ENCODE results near the gene CRYBG3.

CRYBG3 gene

DNA sequence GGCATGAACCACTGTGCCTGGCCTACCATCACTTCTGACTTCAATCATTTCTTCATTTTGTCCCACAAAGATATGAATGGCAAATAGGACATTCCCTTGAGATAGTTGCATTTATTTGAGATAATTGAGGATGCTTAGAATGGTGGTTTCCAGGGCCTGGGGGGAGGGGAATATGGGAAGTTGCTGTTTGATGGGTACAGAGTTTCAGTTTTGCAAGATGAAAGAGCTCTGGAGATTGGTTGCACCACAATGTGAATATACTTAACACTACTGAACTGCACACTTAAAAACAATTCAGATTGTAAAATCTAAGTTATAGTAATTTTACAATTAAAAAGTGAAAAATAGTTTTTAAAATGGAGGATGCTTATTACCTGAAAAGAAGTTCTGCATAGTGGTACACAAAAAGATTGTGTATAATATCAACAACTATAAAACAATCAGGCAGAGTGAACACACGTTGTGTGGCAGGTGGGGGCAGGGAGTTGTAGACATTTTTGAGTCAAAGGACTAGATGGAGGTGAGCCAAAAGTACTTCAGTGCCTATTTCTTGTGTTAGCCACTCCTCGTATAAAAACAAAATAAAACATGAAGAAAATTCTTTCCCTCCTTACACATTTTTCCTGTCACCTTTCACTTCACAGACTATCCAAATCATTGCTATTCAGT, 168.9 kb downstream of the CRYBG3 start:
- no peak for DNase-seq (ENCODE audit: low spot score)
- H3K27ac ChIP-seq (ENCODE audit: poor library complexity, severe bottlenecking) = no peak overlapping the region
- no peak overlapping the region for H3K4me3 ChIP-seq (ENCODE audit: severe bottlenecking)
- H3K9me3 ChIP-seq (ENCODE audit: severe bottlenecking) = no peaks in the 10 kb centered on the region
- no peaks in the 10 kb centered on the region for H3K36me3 ChIP-seq (ENCODE audit: low read depth)
- H3K4me1 ChIP-seq (ENCODE audit: insufficient read depth, poor library complexity, severe bottlenecking) = no peaks in the 10 kb centered on the region
- TF ChIP-seq, protein P1, sequence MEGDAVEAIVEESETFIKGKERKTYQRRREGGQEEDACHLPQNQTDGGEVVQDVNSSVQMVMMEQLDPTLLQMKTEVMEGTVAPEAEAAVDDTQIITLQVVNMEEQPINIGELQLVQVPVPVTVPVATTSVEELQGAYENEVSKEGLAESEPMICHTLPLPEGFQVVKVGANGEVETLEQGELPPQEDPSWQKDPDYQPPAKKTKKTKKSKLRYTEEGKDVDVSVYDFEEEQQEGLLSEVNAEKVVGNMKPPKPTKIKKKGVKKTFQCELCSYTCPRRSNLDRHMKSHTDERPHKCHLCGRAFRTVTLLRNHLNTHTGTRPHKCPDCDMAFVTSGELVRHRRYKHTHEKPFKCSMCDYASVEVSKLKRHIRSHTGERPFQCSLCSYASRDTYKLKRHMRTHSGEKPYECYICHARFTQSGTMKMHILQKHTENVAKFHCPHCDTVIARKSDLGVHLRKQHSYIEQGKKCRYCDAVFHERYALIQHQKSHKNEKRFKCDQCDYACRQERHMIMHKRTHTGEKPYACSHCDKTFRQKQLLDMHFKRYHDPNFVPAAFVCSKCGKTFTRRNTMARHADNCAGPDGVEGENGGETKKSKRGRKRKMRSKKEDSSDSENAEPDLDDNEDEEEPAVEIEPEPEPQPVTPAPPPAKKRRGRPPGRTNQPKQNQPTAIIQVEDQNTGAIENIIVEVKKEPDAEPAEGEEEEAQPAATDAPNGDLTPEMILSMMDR (IDR thresholded peaks at IDR 0.05; ENCODE audit: poor library complexity, severe bottlenecking) = no peak
- no peak for ATAC-seq (ENCODE audit: low read depth)
- no peaks in the 10 kb centered on the region for H3K27me3 ChIP-seq (ENCODE audit: insufficient read depth, poor library complexity, severe bottlenecking)

GRCh38 chr3:97991293-97991682, 169.5 kb downstream of the CRYBG3 start:
- ATAC-seq (ENCODE audit: low read depth) (no peak), DNase-seq (ENCODE audit: low spot score) (no peak)

DNA sequence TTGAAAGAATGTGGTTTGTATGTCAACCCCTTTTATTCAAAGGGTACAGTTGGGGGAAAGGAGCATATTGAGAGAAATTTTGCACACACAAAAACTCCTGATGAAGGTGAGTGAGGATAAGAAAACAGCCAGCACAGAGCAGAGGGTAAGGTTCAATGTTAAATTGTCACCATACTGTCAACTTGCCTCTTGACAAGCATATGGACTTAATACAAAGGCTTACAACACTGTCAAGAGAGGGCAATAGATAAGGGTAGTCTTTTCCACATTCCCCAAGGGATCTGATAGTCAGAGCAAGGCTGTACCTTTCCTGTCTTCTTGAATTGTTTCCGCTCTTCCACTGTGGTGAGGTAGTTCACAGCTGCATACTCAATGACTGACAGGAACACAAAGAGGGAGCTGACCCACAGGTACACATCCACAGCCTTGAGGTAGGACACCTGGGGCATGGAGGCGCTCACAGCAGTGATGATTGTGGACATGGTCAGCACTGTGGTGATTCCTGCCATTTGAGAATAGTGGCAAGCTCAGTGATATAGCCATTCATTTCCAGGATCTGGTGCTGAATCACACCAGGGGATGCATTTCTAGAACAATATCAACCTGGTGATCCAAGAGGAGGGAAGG, 170.8 kb downstream of the CRYBG3 start:
- TF ChIP-seq, protein P1 (IDR thresholded peaks at IDR 0.05; ENCODE audit: poor library complexity, severe bottlenecking) = no peak
- no peak overlapping the region for H3K4me3 ChIP-seq (ENCODE audit: severe bottlenecking)

More at GRCh38 chr3:97991293-97991682, 169.5 kb downstream of the CRYBG3 start:
- no peaks in the 10 kb centered on the region for H3K4me1 ChIP-seq (ENCODE audit: insufficient read depth, poor library complexity, severe bottlenecking)
- H3K27ac ChIP-seq (ENCODE audit: poor library complexity, severe bottlenecking) = no peak overlapping the region
- H3K27me3 ChIP-seq (ENCODE audit: insufficient read depth, poor library complexity, severe bottlenecking) = no peaks in the 10 kb centered on the region
- TF ChIP-seq, protein P1 (IDR thresholded peaks at IDR 0.05; ENCODE audit: poor library complexity, severe bottlenecking) = no peak
- H3K9me3 ChIP-seq (ENCODE audit: severe bottlenecking) = no peaks in the 10 kb centered on the region
- no peak overlapping the region for H3K4me3 ChIP-seq (ENCODE audit: severe bottlenecking)
- no peaks in the 10 kb centered on the region for H3K36me3 ChIP-seq (ENCODE audit: low read depth)

DNA sequence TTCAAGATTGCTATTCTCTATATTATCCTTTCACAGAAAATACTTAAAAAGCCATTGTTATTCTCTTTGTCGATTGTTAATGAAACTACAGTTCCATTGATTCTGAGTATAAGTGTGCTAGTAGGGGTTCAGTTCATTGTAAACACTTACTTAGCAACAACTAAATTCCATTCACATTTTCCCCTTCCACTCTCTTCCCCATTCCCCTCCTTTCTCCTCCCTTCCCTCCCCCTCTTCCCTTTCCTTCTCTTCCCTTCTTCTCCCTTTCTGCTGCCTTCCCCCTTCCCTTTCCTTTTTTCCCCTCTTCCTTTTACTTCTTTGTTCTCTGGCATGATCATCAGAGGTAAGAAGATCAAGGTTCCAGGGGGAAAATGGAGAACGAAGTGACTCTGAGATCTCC, 171.7 kb downstream of the CRYBG3 start:
- ATAC-seq (ENCODE audit: low read depth) = no peak
- DNase-seq (ENCODE audit: low spot score) = no peak
- H3K9me3 ChIP-seq (ENCODE audit: severe bottlenecking) = no peaks in the 10 kb centered on the region
- H3K4me1 ChIP-seq (ENCODE audit: insufficient read depth, poor library complexity, severe bottlenecking) = no peaks in the 10 kb centered on the region
- H3K27ac ChIP-seq (ENCODE audit: poor library complexity, severe bottlenecking) = no peak overlapping the region
- TF ChIP-seq, protein P1 (IDR thresholded peaks at IDR 0.05; ENCODE audit: poor library complexity, severe bottlenecking) = no peak
- no peaks in the 10 kb centered on the region for H3K36me3 ChIP-seq (ENCODE audit: low read depth)
- no peaks in the 10 kb centered on the region for H3K27me3 ChIP-seq (ENCODE audit: insufficient read depth, poor library complexity, severe bottlenecking)
- no peak overlapping the region for H3K4me3 ChIP-seq (ENCODE audit: severe bottlenecking)

More for the DNA sequence above, 170.8 kb downstream of the CRYBG3 start:
- H3K36me3 ChIP-seq (ENCODE audit: low read depth) = no peaks in the 10 kb centered on the region
- no peak for ATAC-seq (ENCODE audit: low read depth)
- H3K27me3 ChIP-seq (ENCODE audit: insufficient read depth, poor library complexity, severe bottlenecking) = no peaks in the 10 kb centered on the region
- DNase-seq (ENCODE audit: low spot score) = no peak
- no peaks in the 10 kb centered on the region for H3K4me1 ChIP-seq (ENCODE audit: insufficient read depth, poor library complexity, severe bottlenecking)
- no peaks in the 10 kb centered on the region for H3K9me3 ChIP-seq (ENCODE audit: severe bottlenecking)
- H3K27ac ChIP-seq (ENCODE audit: poor library complexity, severe bottlenecking) = no peak overlapping the region
